HUES6 (cell line): ENCODE data around the gene TOP1.

ENCODE experiments used
- H3K27ac ChIP-seq: 2 replicates; pipeline ENCODE4 v1.7.0; 2013; ENCODE audit warnings: low read depth, mild to moderate bottlenecking, low read length, inconsistent platforms
- H3K27me3 ChIP-seq: 2 replicates; pipeline ENCODE4 v1.6.1; 2013; ENCODE audit warnings: low read length; ENCODE audit not compliant: control insufficient read depth, insufficient read depth
- H3K36me3 ChIP-seq: 2 replicates; pipeline ENCODE4 v1.6.1; 2013; ENCODE audit warnings: low read length; ENCODE audit not compliant: control insufficient read depth, insufficient read depth
- H3K4me1 ChIP-seq: 2 replicates; pipeline ENCODE4 v1.6.1; 2013; ENCODE audit warnings: low read length; ENCODE audit not compliant: control insufficient read depth, insufficient read depth
- H3K4me3 ChIP-seq: 2 replicates; pipeline ENCODE4 v1.5.1; 2013; ENCODE audit warnings: low read depth, low read length
- H3K9ac ChIP-seq: one replicate; pipeline ENCODE4 v1.6.1; 2013; ENCODE audit warnings: mild to moderate bottlenecking, low read length
- H3K9me3 ChIP-seq: 2 replicates; pipeline ENCODE4 v1.6.1; 2013; ENCODE audit warnings: low read depth, low read length; ENCODE audit not compliant: control insufficient read depth, insufficient read depth

TOP1 gene

GRCh38 chr20:41028359-41029149 is at the start of gene TOP1:
TOP1 (plus strand) TSS chr20:41028822; CDS start chr20:41029068, 246 bp downstream.
- Histone ChIP-seq H3K9me3 (no peaks in the 10 kb centered on the region), H3K9ac (peak within 1 kb of the TSS; percentile 99), H3K36me3 (peaks cover 13% of the 10 kb centered on the region), H3K27ac (peak within 1 kb of the TSS; percentile 100), H3K27me3 (peaks cover 21% of the 10 kb centered on the region), H3K4me3 (peak within 1 kb of the TSS; percentile 91), H3K4me1 (peaks cover 25% of the 10 kb centered on the region)

GRCh38 chr20:40979247-40979646 is 49.4 kb upstream of the TOP1 start:
- Histone ChIP-seq H3K4me3 (no peak overlapping the region), H3K27me3 (no peaks in the 10 kb centered on the region), H3K9me3 (peaks cover 15% of the 10 kb centered on the region; the same call in 1 of the 2 replicates), H3K9ac (no peak overlapping the region), H3K4me1 (no peaks in the 10 kb centered on the region), H3K27ac (no peak overlapping the region), H3K36me3 (no peaks in the 10 kb centered on the region)

- Histone ChIP-seq H3K9me3 (peaks cover 18% of the 10 kb centered on the region; the same call in 1 of the 2 replicates), H3K27me3 (no peaks in the 10 kb centered on the region), H3K27ac (no peak overlapping the region), H3K4me1 (no peaks in the 10 kb centered on the region), H3K36me3 (no peaks in the 10 kb centered on the region), H3K9ac (no peak overlapping the region), H3K4me3 (no peak overlapping the region)
These were observed 48.4 kb upstream of the TOP1 start for GRCh38 chr20:40980106-40980827.

GRCh38 chr20:40980828-40981310 is 47.8 kb upstream of the TOP1 start:
- no peaks in the 10 kb centered on the region for H3K4me1 ChIP-seq
- no peak overlapping the region for H3K4me3 ChIP-seq
- no peaks in the 10 kb centered on the region for H3K36me3 ChIP-seq
- H3K27ac ChIP-seq = no peak overlapping the region
- peaks cover 21% of the 10 kb centered on the region; the same call in 1 of the 2 replicates for H3K9me3 ChIP-seq
- H3K9ac ChIP-seq = no peak overlapping the region
- no peaks in the 10 kb centered on the region for H3K27me3 ChIP-seq

GRCh38 chr20:40982415-40983145 is 46.0 kb upstream of the TOP1 start:
- H3K27me3 ChIP-seq = no peaks in the 10 kb centered on the region
- H3K27ac ChIP-seq = no peak overlapping the region
- no peaks in the 10 kb centered on the region for H3K4me1 ChIP-seq
- no peak overlapping the region for H3K4me3 ChIP-seq
- H3K36me3 ChIP-seq = no peaks in the 10 kb centered on the region
- peaks cover 15% of the 10 kb centered on the region; the same call in 1 of the 2 replicates for H3K9me3 ChIP-seq
- H3K9ac ChIP-seq = no peak overlapping the region

GRCh38 chr20:40983898-40984297 is 44.7 kb upstream of the TOP1 start:
- no peaks in the 10 kb centered on the region for H3K36me3 ChIP-seq
- no peak overlapping the region for H3K9ac ChIP-seq
- H3K4me3 ChIP-seq = no peak overlapping the region
- H3K27ac ChIP-seq = no peak overlapping the region
- no peaks in the 10 kb centered on the region for H3K4me1 ChIP-seq
- H3K27me3 ChIP-seq = no peaks in the 10 kb centered on the region
- H3K9me3 ChIP-seq = peaks cover 5% of the 10 kb centered on the region; the same call in 1 of the 2 replicates

GRCh38 chr20:40984496-40984895 is 44.1 kb upstream of the TOP1 start:
- Histone ChIP-seq H3K27me3 (no peaks in the 10 kb centered on the region), H3K27ac (no peak overlapping the region), H3K36me3 (no peaks in the 10 kb centered on the region), H3K9me3 (peaks cover 5% of the 10 kb centered on the region; the same call in 1 of the 2 replicates), H3K4me1 (no peaks in the 10 kb centered on the region), H3K9ac (no peak overlapping the region), H3K4me3 (no peak overlapping the region)

- Histone ChIP-seq H3K4me1 (peaks cover 12% of the 10 kb centered on the region; the same call in 1 of the 2 replicates), H3K36me3 (no peaks in the 10 kb centered on the region), H3K9me3 (peaks cover 5% of the 10 kb centered on the region; the same call in 1 of the 2 replicates), H3K27ac (no peak overlapping the region), H3K9ac (no peak overlapping the region), H3K27me3 (no peaks in the 10 kb centered on the region), H3K4me3 (no peak overlapping the region)
These were observed 41.8 kb upstream of the TOP1 start for GRCh38 chr20:40986774-40987173.

- Histone ChIP-seq H3K27me3 (no peaks in the 10 kb centered on the region), H3K9ac (no peak overlapping the region), H3K27ac (no peak overlapping the region), H3K36me3 (no peaks in the 10 kb centered on the region), H3K4me1 (peaks cover 12% of the 10 kb centered on the region; the same call in 1 of the 2 replicates), H3K4me3 (no peak overlapping the region), H3K9me3 (no peaks in the 10 kb centered on the region)
These were observed 38.0 kb upstream of the TOP1 start for GRCh38 chr20:40990542-40991120.

- H3K27me3 ChIP-seq = no peaks in the 10 kb centered on the region
- no peak overlapping the region for H3K9ac ChIP-seq
- no peaks in the 10 kb centered on the region for H3K36me3 ChIP-seq
- H3K4me1 ChIP-seq = peaks cover 12% of the 10 kb centered on the region; the same call in 1 of the 2 replicates
- no peak overlapping the region for H3K4me3 ChIP-seq
- H3K9me3 ChIP-seq = no peaks in the 10 kb centered on the region
- H3K27ac ChIP-seq = no peak overlapping the region
These were observed 37.3 kb upstream of the TOP1 start for GRCh38 chr20:40991181-40991889.
